CD4-positive, alpha-beta memory T cell (primary cell): ENCODE measurements around the gene CES2. TPM values are rescaled to one million over a fixed set of nuclear protein-coding genes. Genes with fewer than 3 reads are reported as not detected.

Source experiments
- CTCF ChIA-PET: fragments of 350-600 bp; sonication (Branson Sonifier 250); formaldehyde crosslinking; loops from one replicate; lab custom pipeline; 2021; ENCODE audit warnings: inconsistent platforms; ENCODE audit not compliant: partially characterized antibody; lab: Charles Lee
- POLR2A ChIA-PET: fragments of 350-600 bp; sonication (Branson Sonifier 250); formaldehyde crosslinking; loops from one replicate; lab custom pipeline; 2021; ENCODE audit not compliant: partially characterized antibody; lab: Charles Lee
- DNase-seq, 5 donors: peaks; one replicate each; pipeline versions ENCODE4 v3.0.0 to v3.0.0-alpha.2; 2020 to 2022; ENCODE audit warnings: mixed read lengths in 1 of 5
- H3K27ac ChIP-seq: one replicate; pipeline ENCODE4 v1.7.0; 2013; ENCODE audit warnings: low read depth, low read length
- H3K27me3 ChIP-seq: 2 replicates; pipeline ENCODE4 v1.7.0; 2013; ENCODE audit warnings: mild to moderate bottlenecking, low read length, moderate library complexity; ENCODE audit not compliant: insufficient read depth
- H3K36me3 ChIP-seq: 2 replicates; pipeline ENCODE4 v1.7.0; 2013; ENCODE audit warnings: mild to moderate bottlenecking, low read length, moderate library complexity; ENCODE audit not compliant: insufficient read depth
- H3K4me1 ChIP-seq: 2 replicates; pipeline ENCODE4 v1.7.0; 2013; ENCODE audit warnings: mild to moderate bottlenecking, low read length, moderate library complexity; ENCODE audit not compliant: insufficient read depth
- H3K4me3 ChIP-seq, 2 donors: one replicate each; pipeline ENCODE4 v1.7.0; 2013; ENCODE audit warnings: low read length in 2 of 2, mild to moderate bottlenecking in 1 of 2
- H3K9me3 ChIP-seq, 2 donors: one replicate each; pipeline ENCODE4 v1.7.0; 2013; ENCODE audit warnings: low read length in 2 of 2, control low read depth in 1 of 2; ENCODE audit not compliant: control insufficient read depth in 1 of 2
- H3K27ac Mint-ChIP-seq, 7 donors: one replicate each; pipeline ENCODE4 v1.8.0; 2020 to 2021; ENCODE audit warnings: mixed read lengths in 7 of 7, mild to moderate bottlenecking in 6 of 7, inconsistent platforms in 3 of 7, moderate library complexity in 3 of 7
- H3K27me3 Mint-ChIP-seq, 2 donors: one replicate each; pipeline ENCODE4 v1.8.0; 2020 to 2021; ENCODE audit warnings: mixed read lengths in 2 of 2
- H3K36me3 Mint-ChIP-seq, 2 donors: one replicate each; pipeline ENCODE4 v1.8.0; 2020 to 2021; ENCODE audit warnings: mixed read lengths in 2 of 2, inconsistent platforms in 1 of 2, mild to moderate bottlenecking in 1 of 2
- H3K4me1 Mint-ChIP-seq, 4 donors: one replicate each; pipeline ENCODE4 v1.8.0; 2020 to 2021; ENCODE audit warnings: mixed read lengths in 4 of 4, mild to moderate bottlenecking in 1 of 4
- H3K4me3 Mint-ChIP-seq, 8 donors: one replicate each; pipeline ENCODE4 v1.8.0; 2020 to 2021; ENCODE audit warnings: mixed read lengths in 8 of 8, mild to moderate bottlenecking in 7 of 8, moderate library complexity in 6 of 8, inconsistent platforms in 3 of 8
- H3K9me3 Mint-ChIP-seq, 8 donors: one replicate each; pipeline ENCODE4 v1.8.0; 2020 to 2021; ENCODE audit warnings: mixed read lengths in 8 of 8, mild to moderate bottlenecking in 5 of 8, inconsistent platforms in 3 of 8, moderate library complexity in 1 of 8
- intact Hi-C: fragments of 100-400 bp; cut with micrococcal nuclease; formaldehyde crosslinking; loops from one replicate; pipeline ENCODE4 v1.15.1; 2023
- polyA plus RNA-seq, 2 donors: library from polyadenylated mRNA; unstranded; fragments of 300-500 nt; fragmentation: Illumina TruSeq; gene quantifications; one replicate each; pipeline ENCODE4 v1.2.3, GENCODE V29; 2021
- total RNA-seq, 2 experiments: library from RNA; stranded (reverse); gene quantifications; one replicate each; pipeline ENCODE4 v1.2.3, GENCODE V29; 2021

Gene CES2, protein sequence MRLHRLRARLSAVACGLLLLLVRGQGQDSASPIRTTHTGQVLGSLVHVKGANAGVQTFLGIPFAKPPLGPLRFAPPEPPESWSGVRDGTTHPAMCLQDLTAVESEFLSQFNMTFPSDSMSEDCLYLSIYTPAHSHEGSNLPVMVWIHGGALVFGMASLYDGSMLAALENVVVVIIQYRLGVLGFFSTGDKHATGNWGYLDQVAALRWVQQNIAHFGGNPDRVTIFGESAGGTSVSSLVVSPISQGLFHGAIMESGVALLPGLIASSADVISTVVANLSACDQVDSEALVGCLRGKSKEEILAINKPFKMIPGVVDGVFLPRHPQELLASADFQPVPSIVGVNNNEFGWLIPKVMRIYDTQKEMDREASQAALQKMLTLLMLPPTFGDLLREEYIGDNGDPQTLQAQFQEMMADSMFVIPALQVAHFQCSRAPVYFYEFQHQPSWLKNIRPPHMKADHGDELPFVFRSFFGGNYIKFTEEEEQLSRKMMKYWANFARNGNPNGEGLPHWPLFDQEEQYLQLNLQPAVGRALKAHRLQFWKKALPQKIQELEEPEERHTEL
- total RNA-seq = 10 to 100 TPM; 46.5 to 51.0 TPM
- polyA plus RNA-seq = 10 to 100 TPM; 25.4 to 30.4 TPM

DNA sequence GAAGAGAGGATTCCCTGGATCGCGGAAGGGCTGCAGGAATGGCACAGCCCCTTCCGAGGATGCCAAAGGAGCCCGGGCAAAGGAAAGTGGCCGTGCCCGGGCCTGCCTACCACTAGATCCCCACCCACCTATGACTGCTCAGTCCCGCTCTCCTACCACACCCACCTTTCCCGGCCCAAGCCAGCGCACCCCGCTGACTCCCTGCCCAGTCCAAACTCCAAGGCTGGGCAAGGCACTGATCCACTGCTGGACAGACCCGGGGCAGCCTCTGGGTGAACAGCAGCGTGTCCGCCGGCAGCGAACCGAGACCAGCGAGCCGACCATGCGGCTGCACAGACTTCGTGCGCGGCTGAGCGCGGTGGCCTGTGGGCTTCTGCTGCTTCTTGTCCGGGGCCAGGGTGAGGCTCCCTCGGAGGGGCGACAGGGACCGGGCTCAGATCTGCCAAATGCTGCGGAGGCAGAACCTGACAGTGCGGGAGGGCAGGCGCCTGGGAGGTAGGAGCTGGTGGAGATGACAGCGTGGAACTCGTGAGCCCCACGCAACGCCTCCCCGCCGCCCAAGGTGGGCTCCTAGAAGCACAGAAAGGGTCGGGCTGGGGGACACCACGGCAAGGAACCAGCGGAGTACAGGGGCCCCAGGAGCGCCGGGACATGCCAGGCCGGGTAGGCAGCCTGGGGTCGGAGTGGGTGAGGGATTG, at the start of gene CES2:
TSS of gene CES2 (plus strand) at position 203 of the 698 bp plus-strand sequence. CDS start at position 323, 120 bp downstream.
- H3K4me1 ChIP-seq = peaks cover 49% of the 10 kb centered on the region
- H3K9me3 Mint-ChIP-seq = no peaks in the 10 kb centered on the region
- no peaks in the 10 kb centered on the region for H3K27me3 Mint-ChIP-seq
- peak within 1 kb of the TSS; percentile 97 to 99 (median 99) for H3K27ac Mint-ChIP-seq
- peaks cover 14 to 63% of the 10 kb centered on the region in 2 donors for H3K36me3 Mint-ChIP-seq
- peak within 1 kb of the TSS; percentile 93 to 100 (median 99) for H3K4me3 Mint-ChIP-seq
- POLR2A ChIA-PET = interaction anchor here (0.7 to 1.9 kb wide), 3 partner anchors 8 to 219 kb away, joined by 3 to 10 read pairs (median 4); partner anchors contain the start of gene NAE1
- H3K9me3 ChIP-seq = no peaks in the 10 kb centered on the region
- peak within 1 kb of the TSS; percentile 97 for H3K27ac ChIP-seq
- peaks cover 16% of the 10 kb centered on the region for H3K36me3 ChIP-seq
- intact Hi-C loops = loop anchor here (2.0 kb wide), 1 partner anchor 63 kb away; no protein-coding TSS in a partner anchor
- H3K27me3 ChIP-seq = no peaks in the 10 kb centered on the region
- H3K4me1 Mint-ChIP-seq = peaks cover 33 to 72% (median 51%) of the 10 kb centered on the region in 4 donors
- DNase-seq = no peak
- CTCF ChIA-PET = no interaction called here
- peak within 1 kb of the TSS; percentile 88 to 98 for H3K4me3 ChIP-seq

DNA sequence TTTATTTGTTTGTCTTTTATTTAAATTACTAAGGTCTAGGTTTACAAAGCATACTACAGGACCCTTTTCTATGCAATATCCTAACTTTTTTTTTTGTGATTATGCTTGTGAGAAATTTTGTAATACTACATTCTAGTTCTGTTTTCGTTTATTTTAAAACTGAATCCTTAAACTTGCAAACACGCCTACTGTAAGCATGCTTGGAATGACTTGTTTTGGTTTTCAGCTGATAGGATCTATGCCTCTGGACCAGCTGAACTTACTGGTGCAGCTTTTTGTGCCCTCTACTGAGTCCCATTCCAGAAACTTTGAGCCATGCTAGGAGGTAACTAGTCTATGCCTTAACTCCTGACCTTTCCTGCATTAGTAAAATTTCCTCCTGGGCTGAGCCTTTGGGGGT, 49.0 kb upstream of the CES2 start:
- Mint-ChIP-seq H3K36me3 (peaks cover 14 to 36% of the 10 kb centered on the region in 2 donors), H3K4me1 (peaks cover 14 to 38% (median 25%) of the 10 kb centered on the region in 4 donors), H3K27ac (no peak overlapping the region), H3K27me3 (no peaks in the 10 kb centered on the region), H3K9me3 (no peaks in the 10 kb centered on the region), H3K4me3 (no peak overlapping the region)
- Histone ChIP-seq H3K36me3 (peaks cover 21% of the 10 kb centered on the region), H3K4me3 (no peak overlapping the region), H3K4me1 (peaks cover 20% of the 10 kb centered on the region), H3K27me3 (no peaks in the 10 kb centered on the region), H3K27ac (no peak overlapping the region), H3K9me3 (no peaks in the 10 kb centered on the region)
- no peak for DNase-seq
- POLR2A ChIA-PET = no interaction called here
- intact Hi-C loops = no loop called here
- CTCF ChIA-PET = interaction anchor here (1.0 to 1.9 kb wide), 2 partner anchors 9 to 18 kb away, joined by 4 to 6 read pairs; no protein-coding TSS in a partner anchor

DNA sequence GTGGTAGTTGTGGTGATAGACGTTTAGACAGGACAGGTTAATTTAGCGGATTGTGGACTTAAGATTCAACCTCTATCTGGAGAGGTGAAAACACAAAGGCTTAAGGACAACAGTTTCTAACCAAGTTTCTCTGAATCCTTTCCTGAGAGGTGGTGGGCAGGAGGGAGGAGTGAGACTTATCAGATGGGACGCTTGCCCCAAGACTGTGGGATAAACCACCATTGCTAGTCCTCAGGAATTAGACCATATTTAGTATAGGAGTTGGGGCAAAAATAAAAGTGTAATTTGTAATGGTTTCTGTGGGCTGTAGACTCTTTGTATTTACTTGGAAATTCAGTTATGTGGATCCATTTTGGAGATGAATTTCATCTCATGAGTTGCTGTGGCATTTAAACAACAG, 48.4 kb upstream of the CES2 start:
- Mint-ChIP-seq H3K36me3 (peaks cover 14 to 36% of the 10 kb centered on the region in 2 donors), H3K27me3 (no peaks in the 10 kb centered on the region), H3K4me3 (no peak overlapping the region), H3K9me3 (no peaks in the 10 kb centered on the region), H3K27ac (peak overlapping the region in 1 of 7 donors; percentile 19), H3K4me1 (peaks cover 13 to 32% (median 20%) of the 10 kb centered on the region in 4 donors)
- intact Hi-C loops = no loop called here
- Histone ChIP-seq H3K27ac (no peak overlapping the region), H3K27me3 (no peaks in the 10 kb centered on the region), H3K4me1 (peaks cover 14% of the 10 kb centered on the region), H3K9me3 (no peaks in the 10 kb centered on the region), H3K36me3 (peaks cover 21% of the 10 kb centered on the region), H3K4me3 (no peak overlapping the region)
- POLR2A ChIA-PET = no interaction called here
- CTCF ChIA-PET = interaction anchor here (1.9 kb wide), 1 partner anchor 19 kb away, joined by 6 read pairs; no protein-coding TSS in a partner anchor
- no peak for DNase-seq

DNA sequence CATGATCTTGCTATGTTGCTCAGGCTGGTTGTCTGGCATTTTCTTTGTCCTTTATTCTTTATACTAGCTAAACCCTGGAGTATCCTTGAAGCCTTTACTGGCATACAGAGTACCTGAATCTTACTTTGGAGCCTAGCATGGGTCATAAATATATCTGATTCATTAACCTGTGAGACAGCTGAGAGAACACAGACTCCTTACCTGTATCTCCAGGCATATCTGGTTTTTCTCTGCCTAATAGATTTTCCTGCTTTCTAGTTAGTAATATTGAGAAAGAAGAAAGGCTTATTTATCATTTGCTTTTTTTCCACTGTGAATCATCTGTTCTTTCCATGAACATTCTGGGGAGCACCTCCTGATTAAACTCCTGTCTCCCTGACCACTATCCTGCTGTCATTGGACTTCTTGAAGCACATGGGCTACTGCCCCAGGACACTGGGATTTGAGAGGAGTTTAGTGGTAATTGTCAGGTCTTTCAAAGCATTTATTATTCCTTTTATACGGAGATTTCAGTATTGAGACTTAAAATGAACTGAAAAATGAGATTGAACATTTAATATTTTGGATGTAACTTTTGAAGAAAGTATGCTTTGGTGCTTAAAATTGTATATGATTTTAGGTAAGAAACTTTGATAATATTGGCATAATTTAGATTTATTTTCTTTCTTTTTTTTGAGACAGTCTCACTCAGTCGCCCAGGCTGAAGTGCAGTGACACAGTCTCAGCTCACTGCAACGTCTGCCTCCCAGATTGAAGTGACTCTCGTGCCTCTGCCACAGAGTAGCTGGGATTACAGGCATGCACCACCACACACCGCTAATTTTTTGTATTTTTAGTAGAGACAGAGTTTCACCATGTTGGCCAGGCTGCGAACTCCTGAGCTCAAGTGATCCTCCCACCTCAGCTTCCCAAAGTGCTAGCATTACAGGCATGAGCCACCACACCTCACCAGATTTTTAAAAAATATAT, 46.4 kb upstream of the CES2 start:
- intact Hi-C loops = no loop called here
- CTCF ChIA-PET = interaction anchor here (0.6 to 3.9 kb wide), 3 partner anchors 16 to 344 kb away, joined by 3 to 12 read pairs (median 9); no protein-coding TSS in a partner anchor
- peak overlapping the region in 3 of 7 donors; percentile 18 to 32 (median 30) for H3K27ac Mint-ChIP-seq

DNA sequence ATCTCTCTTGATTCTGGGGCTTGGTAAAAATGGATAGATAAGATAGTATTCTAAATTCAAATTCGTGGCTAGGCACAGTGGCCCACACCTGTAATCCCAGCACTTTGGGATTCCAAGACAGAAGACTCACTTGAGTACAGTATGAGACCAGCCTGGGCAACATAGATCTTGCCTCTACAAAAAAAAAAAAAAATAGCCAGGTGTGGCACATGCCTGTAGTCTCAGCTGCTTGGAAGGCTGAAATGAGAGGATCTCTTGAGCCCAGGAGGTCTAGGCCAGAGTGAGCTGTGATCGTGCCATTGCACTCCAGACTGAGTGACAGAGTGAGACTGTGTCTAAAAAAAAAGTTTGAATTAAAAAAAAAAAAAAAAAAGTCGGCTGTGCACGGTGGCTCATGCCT, 45.7 kb upstream of the CES2 start:
- no peaks in the 10 kb centered on the region for H3K27me3 ChIP-seq
- Mint-ChIP-seq H3K4me3 (no peak overlapping the region), H3K27ac (peak overlapping the region in 1 of 7 donors; percentile 30), H3K36me3 (peaks cover 10 to 30% of the 10 kb centered on the region in 2 donors), H3K27me3 (no peaks in the 10 kb centered on the region), H3K9me3 (no peaks in the 10 kb centered on the region), H3K4me1 (peaks cover 11 to 26% (median 20%) of the 10 kb centered on the region in 4 donors)
- no peaks in the 10 kb centered on the region for H3K9me3 ChIP-seq
- no peak for DNase-seq
- ChIA-PET CTCF (interaction anchor here (0.6 to 3.9 kb wide), 3 partner anchors 17 to 343 kb away, joined by 3 to 12 read pairs (median 9); no protein-coding TSS in a partner anchor), POLR2A (no interaction called here)
- intact Hi-C loops = no loop called here
- no peak overlapping the region for H3K4me3 ChIP-seq
- no peak overlapping the region for H3K27ac ChIP-seq
- H3K4me1 ChIP-seq = peaks cover 8% of the 10 kb centered on the region
- peaks cover 17% of the 10 kb centered on the region for H3K36me3 ChIP-seq

More for the DNA sequence above, 46.4 kb upstream of the CES2 start:
- H3K4me3 Mint-ChIP-seq = no peak overlapping the region
- H3K4me1 ChIP-seq = peaks cover 8% of the 10 kb centered on the region
- no peak overlapping the region for H3K4me3 ChIP-seq
- H3K9me3 Mint-ChIP-seq = no peaks in the 10 kb centered on the region
- peaks cover 11 to 27% (median 21%) of the 10 kb centered on the region in 4 donors for H3K4me1 Mint-ChIP-seq
- no peaks in the 10 kb centered on the region for H3K27me3 Mint-ChIP-seq
- no peaks in the 10 kb centered on the region for H3K27me3 ChIP-seq
- no peaks in the 10 kb centered on the region for H3K9me3 ChIP-seq
- POLR2A ChIA-PET = no interaction called here
- peaks cover 14 to 36% of the 10 kb centered on the region in 2 donors for H3K36me3 Mint-ChIP-seq
- H3K27ac ChIP-seq = no peak overlapping the region
- DNase-seq = no peak
- peaks cover 21% of the 10 kb centered on the region for H3K36me3 ChIP-seq

DNA sequence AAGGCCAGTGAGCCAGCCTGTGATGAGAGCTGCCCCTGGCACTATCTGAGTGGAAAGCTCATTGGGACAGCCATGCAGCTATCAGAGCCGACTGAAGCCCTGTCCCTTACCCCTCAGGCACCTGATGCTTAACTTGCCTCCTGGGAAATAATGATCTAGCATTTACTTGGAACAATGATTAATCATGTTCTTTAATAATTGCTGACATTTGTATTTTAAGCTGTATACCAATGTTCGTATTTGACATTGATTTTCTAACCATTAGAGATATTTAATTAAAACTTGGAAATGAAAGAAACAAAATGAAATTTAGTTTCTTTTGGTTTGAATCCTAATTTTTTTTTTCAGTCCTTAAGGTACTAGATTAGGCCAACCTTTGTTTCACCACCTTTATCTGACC, 44.5 kb upstream of the CES2 start:
- no peak for DNase-seq
- POLR2A ChIA-PET = no interaction called here
- Mint-ChIP-seq H3K4me1 (peaks cover 12 to 26% (median 18%) of the 10 kb centered on the region in 4 donors), H3K4me3 (no peak overlapping the region), H3K27me3 (no peaks in the 10 kb centered on the region), H3K36me3 (peaks cover under 1 to 18% of the 10 kb centered on the region in 2 donors), H3K9me3 (no peaks in the 10 kb centered on the region), H3K27ac (peak overlapping the region in 1 of 7 donors; percentile 48)
- Histone ChIP-seq H3K4me1 (peaks cover 8% of the 10 kb centered on the region), H3K36me3 (peaks cover 5% of the 10 kb centered on the region), H3K9me3 (no peaks in the 10 kb centered on the region), H3K27ac (no peak overlapping the region), H3K4me3 (no peak overlapping the region), H3K27me3 (no peaks in the 10 kb centered on the region)
- intact Hi-C loops = no loop called here
- CTCF ChIA-PET = interaction anchor here (1.0 to 3.9 kb wide), 4 partner anchors 10 to 23 kb away, joined by 4 to 12 read pairs (median 8); partner anchors contain the start of gene PDP2
